RWPE1 (cell line): ENCODE results near the gene PLPP3.
A peak's percentile ranks its signal among the peaks of the same experiment; 100 is the strongest.

Experiments used
- CTCF ChIA-PET: fragments of 350-600 bp; sonication (Branson Sonifier 250); formaldehyde crosslinking; extraction: SDS; loops from one replicate; lab custom pipeline; 2021; lab: Yijun Ruan, JAX
- POLR2A ChIA-PET: fragments of 400-600 bp; formaldehyde crosslinking; extraction: SDS; loops from one replicate; lab custom pipeline; 2020; ENCODE audit warnings: antibody characterized with exemption; ENCODE audit not compliant: low non-redundant PET; lab: Yijun Ruan, JAX
- DNase-seq: peaks from one replicate; pipeline ENCODE4 v3.0.0; 2012; ENCODE audit warnings: low spot score
- H3K27ac ChIP-seq: fragments of 450-650 bp; 2 replicates; pipeline ENCODE4 v1.5.1; 2017
- CTCF ChIP-seq: fragments of 450-650 bp; conservative IDR thresholded peaks from 2 replicates; pipeline ENCODE4 v1.5.1; 2017; ENCODE audit warnings: low read depth, mild to moderate bottlenecking

The PLPP3 gene

GRCh38 chr1:56584910-56585528 lies 5.7 kb upstream of the PLPP3 start:
- ChIA-PET CTCF (interaction anchor here (0.5 to 2.0 kb wide), 11 partner anchors 10 to 1510 kb away, joined by 3 to 12 read pairs (median 4); no protein-coding TSS in a partner anchor), POLR2A (no interaction called here)
- peak; percentile 82 for TF ChIP-seq CTCF
- no peak overlapping the region for H3K27ac ChIP-seq
- DNase-seq, result peak; percentile 59

DNA sequence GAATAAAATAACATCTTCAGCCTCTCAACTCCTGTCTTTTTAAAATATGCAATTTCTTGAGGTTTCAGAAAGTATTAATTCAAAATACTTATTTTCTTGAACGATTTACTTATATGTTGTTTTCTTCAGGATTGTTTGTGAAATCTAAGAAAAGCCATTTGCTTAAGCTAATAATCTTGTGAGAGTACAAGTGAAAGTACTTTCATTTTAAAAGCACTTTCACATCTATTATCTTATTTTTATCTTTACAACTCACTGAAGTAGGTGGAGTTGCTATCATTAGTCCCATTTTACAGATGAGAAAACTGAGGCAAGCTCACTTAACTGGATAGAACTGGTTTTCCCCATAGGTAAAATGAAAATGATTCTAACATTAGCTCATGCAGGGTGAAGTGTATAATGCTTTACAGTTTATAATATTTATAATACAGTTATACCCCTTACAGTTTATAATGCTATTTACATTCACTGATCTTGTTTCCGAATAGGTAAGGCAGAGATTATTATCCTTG lies 4.7 kb upstream of the PLPP3 start:
- H3K27ac ChIP-seq, result no peak overlapping the region
- POLR2A ChIA-PET, result no interaction called here
- CTCF ChIA-PET, result interaction anchor here (0.6 to 2.0 kb wide), 5 partner anchors 9 to 1509 kb away, joined by 3 to 12 read pairs (median 6); no protein-coding TSS in a partner anchor
- TF ChIP-seq CTCF, result no peak
- no peak for DNase-seq

DNA sequence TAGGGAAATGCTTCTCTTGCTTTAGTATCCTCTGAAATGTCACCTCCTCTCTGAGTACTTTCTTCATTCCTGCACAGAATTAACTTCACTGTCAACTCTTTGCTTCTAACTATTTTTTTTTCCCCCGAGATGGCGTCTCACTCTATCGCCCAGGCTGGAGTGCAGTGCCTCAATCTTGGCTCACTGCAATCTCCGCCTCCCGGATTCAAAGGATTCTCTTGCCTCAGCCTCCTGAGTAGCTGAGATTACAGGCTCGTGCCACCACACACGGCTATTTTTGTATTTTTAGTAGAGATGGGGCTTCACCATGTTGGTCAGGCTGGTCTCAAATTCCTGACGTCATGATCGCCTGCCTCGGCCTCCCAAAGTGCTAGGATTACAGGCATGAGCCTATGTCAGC lies 1.4 kb upstream of the PLPP3 start:
- CTCF ChIA-PET, result no interaction called here
- no peak for TF ChIP-seq CTCF
- DNase-seq, result no peak
- POLR2A ChIA-PET, result no interaction called here
- no peak overlapping the region for H3K27ac ChIP-seq

DNA sequence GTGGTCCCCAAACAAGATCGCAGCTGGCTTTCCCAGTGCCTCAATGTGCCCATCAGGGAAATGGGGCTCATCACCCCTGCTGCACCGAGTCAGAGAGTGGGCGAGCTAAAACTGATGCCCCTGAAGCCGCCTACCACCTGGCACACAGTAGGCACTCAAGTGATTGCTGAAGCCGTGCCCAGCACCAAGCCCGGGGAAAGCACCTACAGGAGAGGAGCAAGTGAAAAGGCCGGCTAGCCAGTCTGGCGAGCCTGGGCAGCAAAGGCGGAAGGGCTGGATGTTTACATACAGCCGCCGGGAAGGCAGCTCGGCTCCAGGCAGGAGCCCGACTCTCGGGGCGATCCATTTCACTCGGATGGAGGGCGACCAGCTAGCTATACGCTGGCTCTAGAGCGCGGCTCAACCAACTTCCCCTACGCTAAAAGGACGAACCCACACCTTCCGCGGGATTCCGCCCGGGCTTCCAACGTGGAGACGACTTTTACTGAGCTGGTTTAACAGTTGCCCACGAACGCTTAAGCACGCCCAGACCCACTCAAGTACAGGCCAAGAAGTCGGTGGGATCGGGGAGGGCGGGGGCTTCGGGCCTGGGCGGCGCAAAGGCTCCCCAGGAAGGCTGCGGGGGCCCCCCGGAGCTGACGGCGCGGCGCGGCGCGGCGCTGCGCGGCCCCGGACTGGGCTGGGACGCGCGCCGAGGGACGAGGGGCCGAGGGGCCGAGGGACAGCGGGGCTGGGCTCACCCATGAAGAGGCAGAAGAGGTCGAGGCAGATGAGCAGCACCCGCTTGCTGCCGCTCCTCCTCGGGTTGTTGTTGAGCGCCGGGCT lies 1.0 kb downstream of the PLPP3 start:
- ChIA-PET CTCF (interaction anchor here (0.5 to 3.5 kb wide), 11 partner anchors 31 to 1301 kb away, joined by 3 to 33 read pairs (median 3); no protein-coding TSS in a partner anchor), POLR2A (no interaction called here)
- H3K27ac ChIP-seq, result peak overlapping the region; percentile 87
- DNase-seq, result peak; percentile 48
- TF ChIP-seq CTCF, result no peak

- POLR2A ChIA-PET, result no interaction called here
- peak overlapping the region; percentile 87 for H3K27ac ChIP-seq
- CTCF ChIA-PET, result interaction anchor here (0.6 to 3.5 kb wide), 9 partner anchors 45 to 882 kb away, joined by 3 to 33 read pairs (median 3); no protein-coding TSS in a partner anchor
- DNase-seq, result no peak
- TF ChIP-seq CTCF, result 0 out of 2 replicates have a peak, but pooled peaks have one; percentile 14
These were observed 1.8 kb downstream of the PLPP3 start for GRCh38 chr1:56577406-56578137.
